Heart left ventricle (tissue), 13 donors: ENCODE results near the gene MYLK3.

Experiments
- POLR2A ChIP-seq, 2 donors: fragments of 450-650 bp; IDR thresholded peaks; one replicate each; pipeline ENCODE4 v1.6.1; 2017; ENCODE audit warnings: antibody characterized with exemption in 2 of 2, mild to moderate bottlenecking in 2 of 2, moderate library complexity in 2 of 2
- TF ChIP-seq, protein P1 (sequence below), 12 donors: fragments of 200-600 bp; sonication (generic) in 4 of 12; IDR thresholded peaks; one replicate each; pipeline versions ENCODE4 v1.5.0 to v1.8.0; 2018 to 2022; ENCODE audit warnings: antibody characterized with exemption in 12 of 12, mild to moderate bottlenecking in 5 of 12
- donor health status: ischemic (EF 13 %, LVEDD 7.1; RV severe dilation, severe dysfunction).
- donor health status: DM: no; HTN: yes; CAD: no.
- donor health status: DM: no; HTN: no; CAD: no.
- donor health status: ischemic (EF 25% LVEDD 6.9; RV normal size, moderate dysfunction).
- donor health status: ischemic (EF 25% LVEDD 5.7; RV mildly dilated, moderate dysfunction).
- donor health status: ischemic (EF 35%, LVEDD 5.7; RV mildly dilated, moderate dysfunction).
- donor health status: nonischemic (EF 11% LVEDD 7.7; RV severe dilation, severe dysfunction).
- donor health status: DM: yes; HTN: yes; CAD: no.
- donor health status: PGD.
- donor health status: ischemic (EF 29% LVEDD 5.4; RV normal size, mild dysfunction).
- donor health status: nonischemic (EF 23%, LVEDD 6.1; RV moderate dilation, normal function).

GRCh38 chr16:46701615-46702014 lies 46.5 kb downstream of the MYLK3 start:
- TF ChIP-seq, protein P1, sequence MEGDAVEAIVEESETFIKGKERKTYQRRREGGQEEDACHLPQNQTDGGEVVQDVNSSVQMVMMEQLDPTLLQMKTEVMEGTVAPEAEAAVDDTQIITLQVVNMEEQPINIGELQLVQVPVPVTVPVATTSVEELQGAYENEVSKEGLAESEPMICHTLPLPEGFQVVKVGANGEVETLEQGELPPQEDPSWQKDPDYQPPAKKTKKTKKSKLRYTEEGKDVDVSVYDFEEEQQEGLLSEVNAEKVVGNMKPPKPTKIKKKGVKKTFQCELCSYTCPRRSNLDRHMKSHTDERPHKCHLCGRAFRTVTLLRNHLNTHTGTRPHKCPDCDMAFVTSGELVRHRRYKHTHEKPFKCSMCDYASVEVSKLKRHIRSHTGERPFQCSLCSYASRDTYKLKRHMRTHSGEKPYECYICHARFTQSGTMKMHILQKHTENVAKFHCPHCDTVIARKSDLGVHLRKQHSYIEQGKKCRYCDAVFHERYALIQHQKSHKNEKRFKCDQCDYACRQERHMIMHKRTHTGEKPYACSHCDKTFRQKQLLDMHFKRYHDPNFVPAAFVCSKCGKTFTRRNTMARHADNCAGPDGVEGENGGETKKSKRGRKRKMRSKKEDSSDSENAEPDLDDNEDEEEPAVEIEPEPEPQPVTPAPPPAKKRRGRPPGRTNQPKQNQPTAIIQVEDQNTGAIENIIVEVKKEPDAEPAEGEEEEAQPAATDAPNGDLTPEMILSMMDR (IDR thresholded peaks at IDR 0.05), result no peak
- no peak for TF ChIP-seq POLR2A (IDR thresholded peaks at IDR 0.05)
